Left ventricle myocardium superior (tissue), 1 donor: ENCODE results near the gene ERV3-1. TPM values are rescaled to one million over a fixed set of nuclear protein-coding genes. Genes with fewer than 3 reads are reported as not detected.
"Not testable (repeated sequence)": the region's sequence is repeated elsewhere in the genome, so short reads cannot be mapped to it uniquely, and the experiment has no call there.

Experiments
- ATAC-seq: fragments of 200-7000 bp; cut with Tn5 transposase; one replicate; pipeline ENCODE4 v1.9.1; 2020; ENCODE audit warnings: mild to moderate bottlenecking, moderate library complexity
- DNase-seq: peaks from one replicate; pipeline ENCODE4 v3.0.0-alpha.2; 2020
- intact Hi-C: fragments of 100-400 bp; cut with micrococcal nuclease; formaldehyde crosslinking; loops from one replicate; pipeline ENCODE4 v1.11.0; 2022
- long read RNA-seq: library from polyadenylated mRNA; unstranded; transcript quantifications from one replicate; pipeline ENCODE4 v2.0.0, GENCODE V29; 2021
- total RNA-seq: library from RNA; stranded (reverse); fragmentation: NEBNext Ultra II Directional; extraction: Animal tissue kit (Norgen Biotek cat#: 25700); gene quantifications from one replicate; pipeline ENCODE4 v1.2.1, GENCODE V29; 2021
- donor health status: DM: no; HTN: yes; CAD: no; lungs with severe emphysema.

The ERV3-1 gene
- 5.8 TPM for total RNA-seq
- long read RNA-seq, partial matches to known transcripts, result 0 of 2 reads
- long read RNA-seq, other reads (novel, unspliced or antisense), result 1 of 2 reads

- DNase-seq, result peak; percentile 95
- ATAC-seq, result peak; percentile 100
- intact Hi-C loops, result no loop called here
Observed at GRCh38 chr7:65006094-65006992, at the start of gene ERV3-1. Gene ERV3-1, minus strand, starts transcription at chr7:65006687. Its CDS starts 13,661 bp downstream, at chr7:64993026.

GRCh38 chr7:65055786-65056185 lies 49.3 kb upstream of the ERV3-1 start:
- intact Hi-C loops, DNase-seq, ATAC-seq: not testable (repeated sequence)

GRCh38 chr7:65054466-65054994 lies 48.0 kb upstream of the ERV3-1 start:
- DNase-seq, intact Hi-C loops: not testable (repeated sequence)
- ATAC-seq, result peak; percentile 91

- peak; percentile 41 for ATAC-seq
- DNase-seq, intact Hi-C loops: not testable (repeated sequence)
Observed at GRCh38 chr7:65051654-65052053, 45.2 kb upstream of the ERV3-1 start.

GRCh38 chr7:65051139-65051538 lies 44.7 kb upstream of the ERV3-1 start:
- ATAC-seq, intact Hi-C loops, DNase-seq: not testable (repeated sequence)

GRCh38 chr7:65046329-65046728 lies 39.8 kb upstream of the ERV3-1 start:
- intact Hi-C loops, ATAC-seq: not testable (repeated sequence)

GRCh38 chr7:65045589-65045988 lies 39.1 kb upstream of the ERV3-1 start:
- ATAC-seq, DNase-seq, intact Hi-C loops: not testable (repeated sequence)

More at GRCh38 chr7:65046329-65046728, 39.8 kb upstream of the ERV3-1 start:
- not testable (repeated sequence) for DNase-seq

GRCh38 chr7:65038767-65039166 lies 32.3 kb upstream of the ERV3-1 start:
- intact Hi-C loops, result not testable (repeated sequence)
- peak; percentile 59 for DNase-seq
- peak; percentile 7 for ATAC-seq

GRCh38 chr7:65037740-65038688 lies 31.5 kb upstream of the ERV3-1 start:
- intact Hi-C loops, result no loop called here
- ATAC-seq, result peak; percentile 96
- peak; percentile 96 for DNase-seq

GRCh38 chr7:65036526-65036925 lies 30.0 kb upstream of the ERV3-1 start:
- intact Hi-C loops, result not testable (repeated sequence)

GRCh38 chr7:65035469-65035868 lies 29.0 kb upstream of the ERV3-1 start:
- DNase-seq, intact Hi-C loops, ATAC-seq: not testable (repeated sequence)

More at GRCh38 chr7:65036526-65036925, 30.0 kb upstream of the ERV3-1 start:
- peak; percentile 34 for ATAC-seq
- DNase-seq, result not testable (repeated sequence)

GRCh38 chr7:65034120-65034782 lies 27.8 kb upstream of the ERV3-1 start:
- intact Hi-C loops, ATAC-seq: not testable (repeated sequence)

GRCh38 chr7:65033391-65033790 lies 26.9 kb upstream of the ERV3-1 start:
- DNase-seq, ATAC-seq, intact Hi-C loops: not testable (repeated sequence)

More at GRCh38 chr7:65034120-65034782, 27.8 kb upstream of the ERV3-1 start:
- DNase-seq, result not testable (repeated sequence)

- intact Hi-C loops, DNase-seq, ATAC-seq: not testable (repeated sequence)
Observed at GRCh38 chr7:65025023-65025422, 18.5 kb upstream of the ERV3-1 start.

GRCh38 chr7:65020978-65021377 lies 14.5 kb upstream of the ERV3-1 start:
- intact Hi-C loops, ATAC-seq, DNase-seq: not testable (repeated sequence)

GRCh38 chr7:65009881-65010280 lies 3.4 kb upstream of the ERV3-1 start:
- ATAC-seq, DNase-seq, intact Hi-C loops: not testable (repeated sequence)

- DNase-seq, intact Hi-C loops, ATAC-seq: not testable (repeated sequence)
Observed at GRCh38 chr7:65009394-65009793, 2.9 kb upstream of the ERV3-1 start.

GRCh38 chr7:65007036-65007435 lies 549 bp upstream of the ERV3-1 start:
- peak; percentile 33 for ATAC-seq
- intact Hi-C loops, DNase-seq: not testable (repeated sequence)
